ENCODE data around the gene CYP39A1.

Gene CYP39A1

DNA sequence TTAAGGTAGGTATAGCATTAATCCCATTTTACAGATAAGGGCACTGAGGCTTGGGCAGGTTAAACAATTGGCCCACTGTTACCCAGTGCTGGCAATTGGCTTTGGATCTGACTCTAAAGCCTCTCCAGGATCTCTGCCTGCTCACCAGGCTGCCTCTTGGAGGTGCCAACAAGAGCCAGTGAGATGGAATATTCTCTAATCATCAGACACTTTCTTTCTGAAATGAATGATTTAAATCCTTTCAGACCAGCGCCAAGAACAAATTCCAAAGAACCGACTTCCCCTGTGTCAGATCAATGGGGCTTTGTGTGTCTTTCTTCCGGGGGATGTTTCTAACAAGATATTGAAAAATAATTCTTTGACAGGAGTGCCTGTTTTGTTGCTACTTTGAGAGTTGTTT, 23.6 kb downstream of the CYP39A1 start:
- DNase-seq (ENCODE audit: low spot score), result no peak
- CTCF ChIA-PET, result no interaction called here
- POLR2A ChIA-PET (ENCODE audit: low non-redundant PET), result no interaction called here
- TF ChIP-seq, protein P1, sequence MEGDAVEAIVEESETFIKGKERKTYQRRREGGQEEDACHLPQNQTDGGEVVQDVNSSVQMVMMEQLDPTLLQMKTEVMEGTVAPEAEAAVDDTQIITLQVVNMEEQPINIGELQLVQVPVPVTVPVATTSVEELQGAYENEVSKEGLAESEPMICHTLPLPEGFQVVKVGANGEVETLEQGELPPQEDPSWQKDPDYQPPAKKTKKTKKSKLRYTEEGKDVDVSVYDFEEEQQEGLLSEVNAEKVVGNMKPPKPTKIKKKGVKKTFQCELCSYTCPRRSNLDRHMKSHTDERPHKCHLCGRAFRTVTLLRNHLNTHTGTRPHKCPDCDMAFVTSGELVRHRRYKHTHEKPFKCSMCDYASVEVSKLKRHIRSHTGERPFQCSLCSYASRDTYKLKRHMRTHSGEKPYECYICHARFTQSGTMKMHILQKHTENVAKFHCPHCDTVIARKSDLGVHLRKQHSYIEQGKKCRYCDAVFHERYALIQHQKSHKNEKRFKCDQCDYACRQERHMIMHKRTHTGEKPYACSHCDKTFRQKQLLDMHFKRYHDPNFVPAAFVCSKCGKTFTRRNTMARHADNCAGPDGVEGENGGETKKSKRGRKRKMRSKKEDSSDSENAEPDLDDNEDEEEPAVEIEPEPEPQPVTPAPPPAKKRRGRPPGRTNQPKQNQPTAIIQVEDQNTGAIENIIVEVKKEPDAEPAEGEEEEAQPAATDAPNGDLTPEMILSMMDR (conservative IDR thresholded peaks at IDR 0.05; ENCODE audit: low read depth), result no peak
- no peak overlapping the region for H3K27ac ChIP-seq

DNA sequence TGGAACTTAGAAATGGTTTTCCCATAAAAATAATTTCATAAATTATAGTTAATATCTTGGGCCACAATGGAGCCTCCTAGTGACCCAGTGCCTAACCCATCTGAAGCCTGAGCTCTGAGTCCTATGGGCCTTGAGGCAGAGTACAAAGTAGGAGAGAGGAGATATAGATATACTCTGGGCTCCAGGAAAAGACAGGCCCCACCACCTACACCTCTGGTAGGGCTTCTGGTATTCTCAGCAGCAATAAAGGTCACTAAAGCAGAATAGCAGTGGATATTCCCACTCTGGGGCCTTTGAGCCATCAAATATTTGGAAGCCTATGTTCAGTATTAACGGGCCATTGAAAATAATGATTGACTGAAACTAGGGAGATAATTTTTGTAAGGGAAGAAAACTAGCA, 24.1 kb downstream of the CYP39A1 start:
- TF ChIP-seq, protein P1 (conservative IDR thresholded peaks at IDR 0.05; ENCODE audit: low read depth), result no peak
- no peak overlapping the region for H3K27ac ChIP-seq
- ChIA-PET POLR2A (ENCODE audit: low non-redundant PET) (no interaction called here), CTCF (no interaction called here)
- DNase-seq (ENCODE audit: low spot score), result no peak

DNA sequence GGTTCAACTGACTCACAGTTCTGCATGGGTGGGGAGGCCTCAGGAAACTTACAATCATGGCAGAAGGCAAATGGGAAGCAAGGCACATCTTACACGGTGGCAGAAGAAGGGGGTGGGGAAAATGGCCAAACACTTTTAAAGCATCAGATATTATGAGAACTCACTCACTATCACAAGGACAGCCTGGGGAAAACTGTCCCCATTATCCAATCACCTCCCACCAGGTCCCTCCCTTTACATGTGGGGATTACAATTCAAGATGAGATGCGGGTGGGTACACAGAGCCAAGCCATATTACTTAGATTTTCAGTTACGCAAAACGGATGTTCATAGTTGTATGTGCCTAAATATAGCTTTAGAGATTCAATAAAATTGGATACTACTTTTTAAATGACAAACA, 25.6 kb downstream of the CYP39A1 start:
- CTCF ChIA-PET, result no interaction called here
- TF ChIP-seq, protein P1 (conservative IDR thresholded peaks at IDR 0.05; ENCODE audit: low read depth), result no peak
- no peak overlapping the region for H3K27ac ChIP-seq
- no peak for DNase-seq (ENCODE audit: low spot score)
- POLR2A ChIA-PET (ENCODE audit: low non-redundant PET), result no interaction called here

DNA sequence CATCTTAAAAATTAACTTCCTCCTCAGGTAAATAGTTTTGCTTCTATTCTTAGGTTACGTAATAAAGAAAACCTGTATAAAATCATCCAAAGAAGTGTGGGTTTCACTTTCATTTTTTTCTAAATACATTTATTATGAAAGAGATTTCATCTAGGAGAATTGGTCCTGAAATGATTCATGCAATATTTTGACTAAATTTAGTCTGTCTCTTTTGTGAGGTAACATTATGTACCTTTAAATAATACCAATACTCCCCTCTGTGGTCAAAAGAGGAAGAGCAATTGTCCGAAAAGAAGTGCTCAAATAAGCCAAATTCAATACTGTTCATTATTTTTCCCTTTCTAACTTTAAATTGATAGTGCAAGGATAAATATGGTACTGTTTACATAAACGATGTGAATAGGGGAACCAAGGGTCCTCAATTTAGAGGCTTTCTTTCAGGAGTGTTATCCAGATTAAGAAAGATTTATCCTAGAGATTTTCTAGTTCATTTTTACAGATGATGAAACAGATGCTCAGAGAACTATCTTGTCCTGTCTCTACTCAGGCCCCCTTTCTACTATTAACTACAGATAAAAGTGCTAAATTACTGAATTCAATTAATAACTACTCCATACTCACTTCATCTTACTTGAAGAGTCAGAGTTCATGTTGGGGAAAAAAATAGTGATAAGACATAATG, 26.2 kb downstream of the CYP39A1 start:
- peak; percentile 21 for DNase-seq (ENCODE audit: low spot score)
- POLR2A ChIA-PET (ENCODE audit: low non-redundant PET), result no interaction called here
- TF ChIP-seq, protein P1 (conservative IDR thresholded peaks at IDR 0.05; ENCODE audit: low read depth), result peak; percentile 78
- CTCF ChIA-PET, result no interaction called here
- no peak overlapping the region for H3K27ac ChIP-seq

DNA sequence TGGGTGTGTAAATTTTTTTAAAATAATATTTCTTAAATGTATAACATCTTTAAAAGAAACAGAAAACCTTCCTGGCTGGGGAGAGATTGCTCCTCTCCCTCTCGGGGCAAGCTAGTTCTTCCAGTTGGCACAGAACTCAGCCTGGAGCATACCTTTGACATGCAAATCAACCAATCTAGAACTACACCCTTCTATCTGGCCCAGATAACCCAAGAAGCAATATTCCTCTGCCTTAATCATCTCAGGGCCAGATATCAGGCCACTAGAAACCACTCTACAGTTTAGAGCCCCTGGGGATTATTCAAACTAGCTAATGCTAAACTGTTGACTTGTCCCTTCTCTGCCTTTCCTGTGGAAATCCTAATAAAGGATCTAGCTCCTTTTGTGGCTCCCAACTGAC, 33.9 kb downstream of the CYP39A1 start:
- no peak overlapping the region for H3K27ac ChIP-seq
- DNase-seq (ENCODE audit: low spot score), result no peak
- TF ChIP-seq, protein P1 (conservative IDR thresholded peaks at IDR 0.05; ENCODE audit: low read depth), result no peak
- ChIA-PET POLR2A (ENCODE audit: low non-redundant PET) (no interaction called here), CTCF (interaction anchor here (0.6 kb wide), 1 partner anchor 90 kb away, joined by 3 read pairs; no protein-coding TSS in a partner anchor)

DNA sequence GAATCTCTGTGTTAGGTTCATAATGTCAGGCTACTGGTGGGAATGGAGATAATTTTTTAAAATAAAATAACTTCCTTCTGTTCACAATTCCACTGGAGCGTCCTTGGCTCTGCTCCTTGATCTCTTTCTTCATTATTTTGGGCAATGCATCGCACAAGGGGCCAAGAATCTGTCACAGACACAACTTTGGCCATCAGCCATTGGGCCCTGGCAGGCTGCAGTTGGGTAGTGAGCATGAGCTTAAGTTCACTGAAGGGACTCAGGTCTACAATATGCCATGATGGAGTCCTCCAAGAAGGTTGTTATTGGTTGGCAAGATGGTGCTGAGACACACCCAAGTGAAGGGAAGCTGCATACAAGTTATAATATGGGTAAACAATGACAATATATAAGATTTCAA, 40.0 kb downstream of the CYP39A1 start:
- POLR2A ChIA-PET (ENCODE audit: low non-redundant PET), result no interaction called here
- TF ChIP-seq, protein P1 (conservative IDR thresholded peaks at IDR 0.05; ENCODE audit: low read depth), result no peak
- no peak overlapping the region for H3K27ac ChIP-seq
- CTCF ChIA-PET, result no interaction called here
- DNase-seq (ENCODE audit: low spot score), result no peak

Data from RWPE1 (cell line).